Activated CD8-positive, alpha-beta memory T cell treated with anti-CD3 and anti-CD28 coated beads, Interleukin-2, amount 10 ng/mL, durations not matched to agents 7 days and 5 days (primary cell): Measurements from ENCODE around the gene ZNF93. TPM values are rescaled to one million over a fixed set of nuclear protein-coding genes. Genes with fewer than 3 reads are reported as not detected.
"Not testable (repeated sequence)": the region's sequence is repeated elsewhere in the genome, so short reads cannot be mapped to it uniquely, and the experiment has no call there.

ENCODE experiments used
- ATAC-seq: fragments of 150-1000 bp; cut with Tn5 transposase; one replicate; pipeline ENCODE4 v1.10.0; 2021; ENCODE audit warnings: moderate library complexity
- CTCF ChIA-PET: fragments of 350-600 bp; sonication (Branson Sonifier 250); formaldehyde crosslinking; loops from one replicate; lab custom pipeline; 2021; ENCODE audit warnings: antibody characterized with exemption; lab: Charles Lee
- DNase-seq: peaks from one replicate; pipeline ENCODE4 v3.0.0-alpha.2; 2020
- H3K27ac Mint-ChIP-seq: one replicate; pipeline ENCODE4 v1.8.0; 2021; ENCODE audit warnings: mild to moderate bottlenecking, mixed read lengths
- H3K27me3 Mint-ChIP-seq: one replicate; pipeline ENCODE4 v1.8.0; 2021; ENCODE audit warnings: mixed read lengths
- H3K36me3 Mint-ChIP-seq: one replicate; pipeline ENCODE4 v1.8.0; 2021; ENCODE audit warnings: mild to moderate bottlenecking, mixed read lengths
- H3K4me1 Mint-ChIP-seq: one replicate; pipeline ENCODE4 v1.8.0; 2021; ENCODE audit warnings: mixed read lengths
- H3K4me3 Mint-ChIP-seq: one replicate; pipeline ENCODE4 v1.8.0; 2021; ENCODE audit warnings: mild to moderate bottlenecking, moderate library complexity, mixed read lengths
- H3K9me3 Mint-ChIP-seq: one replicate; pipeline ENCODE4 v1.8.0; 2022; ENCODE audit warnings: low read depth, mixed read lengths
- total RNA-seq, 2 experiments: library from RNA; stranded (reverse); gene quantifications; one replicate each; pipeline ENCODE4 v1.2.3, GENCODE V29; 2021

ZNF93 gene
- total RNA-seq: 10 to 100 TPM; 10.8 to 18.6 TPM

- H3K27ac Mint-ChIP-seq: peak within 1 kb of the TSS; percentile 97
- CTCF ChIA-PET: interaction anchor here (0.8 to 2.5 kb wide), 6 partner anchors 11 to 369 kb away, joined by 3 to 16 read pairs (median 4); partner anchors contain the start of genes ZNF253 and ZNF506
- peak; percentile 98 for ATAC-seq
- H3K4me3 Mint-ChIP-seq: peak within 1 kb of the TSS; percentile 88
- no peaks in the 10 kb centered on the region for H3K27me3 Mint-ChIP-seq
- DNase-seq: peak; percentile 97
- peaks cover 27% of the 10 kb centered on the region for H3K4me1 Mint-ChIP-seq
- H3K9me3 Mint-ChIP-seq: peaks cover 50% of the 10 kb centered on the region
- H3K36me3 Mint-ChIP-seq: peaks cover 77% of the 10 kb centered on the region
Measured at GRCh38 chr19:19900729-19901444, at the start of gene ZNF93. Gene ZNF93 (plus strand): TSS chr19:19900946. CDS start chr19:19901089, 143 bp downstream.

DNA sequence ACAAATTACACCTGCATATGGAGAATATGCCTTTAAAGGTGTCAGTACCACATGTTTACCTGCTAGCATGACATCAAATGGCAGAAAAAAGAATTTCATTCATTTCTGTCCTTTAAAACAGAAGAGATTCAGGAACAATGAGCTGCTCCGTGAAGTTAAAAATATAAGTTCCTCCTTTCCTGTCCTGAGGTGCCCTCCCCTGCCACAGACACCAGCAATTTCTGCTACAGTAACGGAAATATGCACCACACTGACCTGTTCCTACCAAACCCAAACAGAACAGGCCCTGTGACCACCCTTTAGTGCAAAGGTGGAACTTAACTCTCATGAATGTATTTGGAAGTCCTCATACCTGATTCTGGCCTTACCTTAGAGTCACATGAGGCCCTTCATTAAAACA lies 49.0 kb upstream of the ZNF93 start:
- CTCF ChIA-PET, DNase-seq, H3K27ac Mint-ChIP-seq, ATAC-seq, H3K27me3 Mint-ChIP-seq, H3K4me3 Mint-ChIP-seq, H3K4me1 Mint-ChIP-seq: not testable (repeated sequence)
- peaks cover 18% of the 10 kb centered on the region for H3K9me3 Mint-ChIP-seq
- peaks cover 25% of the 10 kb centered on the region for H3K36me3 Mint-ChIP-seq

DNA sequence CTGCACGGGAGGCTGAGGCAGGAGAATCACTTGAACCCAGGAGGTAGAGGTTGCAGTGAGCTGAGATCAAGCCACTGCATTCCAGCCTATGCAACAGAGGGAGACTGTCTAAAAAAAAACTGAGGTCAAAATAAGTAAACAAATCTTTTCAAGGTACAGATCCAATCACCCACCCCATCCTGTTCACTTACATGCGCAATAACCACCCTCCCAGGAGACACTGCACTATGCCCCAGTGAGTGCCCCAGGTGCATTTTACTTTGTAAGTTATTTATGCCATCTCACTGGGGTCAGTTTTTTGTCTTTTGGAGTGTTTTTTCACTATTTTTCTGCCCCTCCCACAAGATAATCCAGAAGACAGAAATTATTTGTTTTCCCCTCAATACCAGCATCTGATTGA lies 42.0 kb upstream of the ZNF93 start:
- Mint-ChIP-seq H3K27ac (no peak overlapping the region), H3K4me1 (peaks cover 10% of the 10 kb centered on the region), H3K9me3 (peaks cover 36% of the 10 kb centered on the region), H3K4me3 (no peak overlapping the region), H3K27me3 (no peaks in the 10 kb centered on the region), H3K36me3 (peaks cover 54% of the 10 kb centered on the region)
- no peak for ATAC-seq
- no peak for DNase-seq
- CTCF ChIA-PET: no interaction called here

GRCh38 chr19:19860756-19861390 lies 39.9 kb upstream of the ZNF93 start:
- Mint-ChIP-seq H3K4me3 (peak overlapping the region; percentile 76), H3K27ac (peak overlapping the region; percentile 80), H3K9me3 (peaks cover 24% of the 10 kb centered on the region), H3K27me3 (no peaks in the 10 kb centered on the region), H3K4me1 (peaks cover 8% of the 10 kb centered on the region), H3K36me3 (peaks cover 45% of the 10 kb centered on the region)
- DNase-seq (peak; percentile 69), ATAC-seq (peak; percentile 21)
- CTCF ChIA-PET: no interaction called here

DNA sequence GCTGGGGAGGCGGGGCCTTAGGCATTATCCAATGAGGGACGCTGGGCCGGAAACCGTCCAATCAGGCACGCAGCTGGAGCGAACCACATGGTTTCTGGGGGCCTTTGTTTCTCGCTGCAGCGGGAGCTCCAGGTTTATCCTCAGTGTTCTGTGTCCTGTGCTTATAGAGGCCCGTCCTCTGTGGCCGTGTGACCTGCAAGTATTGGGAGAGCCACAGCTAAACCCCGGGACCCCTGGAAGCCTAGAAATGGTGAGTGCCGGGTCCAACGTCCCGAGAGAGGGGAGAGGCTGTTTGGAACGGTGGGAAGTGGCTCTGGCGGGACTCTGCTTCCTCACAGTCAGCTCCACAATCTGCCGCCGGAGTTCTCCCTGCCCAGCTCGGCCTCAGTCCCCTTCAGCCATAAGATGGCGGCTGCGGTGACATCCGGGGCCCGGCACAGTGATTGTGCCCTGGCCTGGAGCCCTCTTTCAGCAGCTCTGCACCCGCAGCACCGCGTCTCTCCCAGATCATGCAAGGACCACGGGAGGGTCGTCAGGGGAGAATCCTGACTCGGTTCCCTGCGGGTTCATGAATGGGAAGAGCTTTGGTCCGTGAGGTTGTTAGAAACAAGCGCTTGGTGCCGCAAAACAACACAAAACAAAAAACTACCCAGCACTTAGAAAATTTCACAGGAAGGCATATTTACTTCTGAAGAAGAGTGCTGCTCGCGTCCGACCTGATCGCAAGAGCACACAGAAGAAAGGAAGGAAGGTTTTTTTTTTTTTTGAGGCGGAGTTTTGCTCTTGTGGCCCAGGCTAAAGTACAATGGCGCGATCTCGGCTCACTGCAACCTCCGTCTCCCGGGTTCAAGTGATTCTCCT lies 34.8 kb upstream of the ZNF93 start, which contains the start of gene ZNF253:
Gene ZNF253, plus strand, starts transcription at position 133 of the 861 bp plus-strand sequence. Its CDS starts 115 bp downstream, at position 248.
- peak; percentile 96 for ATAC-seq
- Mint-ChIP-seq H3K36me3 (peaks cover 41% of the 10 kb centered on the region), H3K27me3 (no peaks in the 10 kb centered on the region), H3K4me1 (peaks cover 22% of the 10 kb centered on the region), H3K9me3 (peaks cover 21% of the 10 kb centered on the region), H3K4me3 (peak within 1 kb of the TSS; percentile 99), H3K27ac (peak within 1 kb of the TSS; percentile 100)
- CTCF ChIA-PET: interaction anchor here (0.6 to 2.3 kb wide), 6 partner anchors 11 to 199 kb away, joined by 3 to 16 read pairs (median 4); partner anchors contain the start of genes ZNF506 and ZNF93
- peak; percentile 99 for DNase-seq

- Mint-ChIP-seq H3K9me3 (peaks cover 23% of the 10 kb centered on the region), H3K27me3 (no peaks in the 10 kb centered on the region)
Measured at GRCh38 chr19:19866611-19867248, 34.0 kb upstream of the ZNF93 start.

GRCh38 chr19:19870086-19870485 lies 30.7 kb upstream of the ZNF93 start:
- H3K9me3 Mint-ChIP-seq: peaks cover 22% of the 10 kb centered on the region

More at GRCh38 chr19:19866611-19867248, 34.0 kb upstream of the ZNF93 start:
- peak overlapping the region; percentile 99 for H3K4me3 Mint-ChIP-seq
- CTCF ChIA-PET: interaction anchor here (0.6 to 2.3 kb wide), 4 partner anchors 31 to 200 kb away, joined by 3 to 16 read pairs (median 6); partner anchors contain the start of genes ZNF506 and ZNF93
- DNase-seq: peak; percentile 83
- peaks cover 26% of the 10 kb centered on the region for H3K4me1 Mint-ChIP-seq
- peaks cover 45% of the 10 kb centered on the region for H3K36me3 Mint-ChIP-seq
- peak overlapping the region; percentile 100 for H3K27ac Mint-ChIP-seq
- ATAC-seq: peak; percentile 28

DNA sequence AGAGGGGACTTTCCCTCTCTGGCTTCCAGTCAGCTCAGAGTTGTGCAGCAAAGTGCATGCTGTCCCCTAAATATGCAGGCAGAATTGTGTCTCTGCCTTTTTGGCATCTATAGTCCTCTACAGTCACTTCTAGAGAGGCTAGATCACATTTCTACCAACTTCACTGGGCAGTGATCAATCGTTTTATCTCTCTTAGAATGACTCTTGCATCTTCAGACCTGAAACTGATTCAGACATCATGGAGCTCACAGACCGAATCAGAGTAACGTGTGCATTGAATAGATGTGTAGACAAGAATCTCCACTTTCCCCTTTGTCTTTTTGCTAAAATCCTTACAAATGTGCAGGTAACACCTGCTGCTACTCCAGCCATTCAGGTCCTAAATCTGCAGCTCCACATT lies 28.8 kb upstream of the ZNF93 start:
- peaks cover 80% of the 10 kb centered on the region for H3K36me3 Mint-ChIP-seq
- no peak for DNase-seq
- no peak for ATAC-seq
- peaks cover 40% of the 10 kb centered on the region for H3K4me1 Mint-ChIP-seq
- H3K9me3 Mint-ChIP-seq: peaks cover 32% of the 10 kb centered on the region
- CTCF ChIA-PET: interaction anchor here (1.3 kb wide), 1 partner anchor 86 kb away, joined by 3 read pairs; no protein-coding TSS in a partner anchor
- H3K4me3 Mint-ChIP-seq: no peak overlapping the region
- H3K27ac Mint-ChIP-seq: no peak overlapping the region
- no peaks in the 10 kb centered on the region for H3K27me3 Mint-ChIP-seq

More at GRCh38 chr19:19870086-19870485, 30.7 kb upstream of the ZNF93 start:
- Mint-ChIP-seq H3K36me3 (peaks cover 69% of the 10 kb centered on the region), H3K4me1 (peaks cover 42% of the 10 kb centered on the region)
- H3K27me3 Mint-ChIP-seq, DNase-seq, H3K4me3 Mint-ChIP-seq, H3K27ac Mint-ChIP-seq, CTCF ChIA-PET, ATAC-seq: not testable (repeated sequence)

- Mint-ChIP-seq H3K9me3 (peaks cover 39% of the 10 kb centered on the region), H3K27me3 (no peaks in the 10 kb centered on the region), H3K36me3 (peaks cover 80% of the 10 kb centered on the region), H3K27ac (no peak overlapping the region), H3K4me3 (no peak overlapping the region), H3K4me1 (peaks cover 27% of the 10 kb centered on the region)
- DNase-seq (no peak), ATAC-seq (no peak)
- CTCF ChIA-PET: no interaction called here
Measured at GRCh38 chr19:19873381-19873780, 27.4 kb upstream of the ZNF93 start.

DNA sequence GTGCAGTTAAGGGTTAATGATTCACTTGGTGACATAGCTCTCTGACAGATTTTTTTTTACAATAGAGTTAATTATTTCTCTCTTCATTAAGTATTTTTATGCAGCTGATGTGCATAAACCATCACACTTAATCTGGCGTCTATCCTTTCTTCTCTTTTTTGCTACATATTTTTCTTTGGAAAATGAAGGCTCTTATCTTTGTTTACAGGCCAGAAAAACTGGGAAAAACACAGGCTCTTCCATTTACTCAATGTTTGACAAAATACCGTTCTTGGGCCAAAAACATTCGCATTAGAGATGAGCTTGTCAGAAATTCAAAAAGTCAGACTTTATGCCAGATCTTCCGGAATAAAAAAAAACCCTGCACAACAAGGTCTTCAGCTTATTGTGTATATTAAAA lies 23.0 kb upstream of the ZNF93 start:
- Mint-ChIP-seq H3K4me1 (peaks cover 8% of the 10 kb centered on the region), H3K4me3 (no peak overlapping the region), H3K27ac (no peak overlapping the region), H3K36me3 (peaks cover 79% of the 10 kb centered on the region), H3K9me3 (peaks cover 23% of the 10 kb centered on the region), H3K27me3 (no peaks in the 10 kb centered on the region)
- no peak for DNase-seq
- ATAC-seq: no peak
- CTCF ChIA-PET: interaction anchor here (1.0 kb wide), 1 partner anchor 9 kb away, joined by 3 read pairs; no protein-coding TSS in a partner anchor

DNA sequence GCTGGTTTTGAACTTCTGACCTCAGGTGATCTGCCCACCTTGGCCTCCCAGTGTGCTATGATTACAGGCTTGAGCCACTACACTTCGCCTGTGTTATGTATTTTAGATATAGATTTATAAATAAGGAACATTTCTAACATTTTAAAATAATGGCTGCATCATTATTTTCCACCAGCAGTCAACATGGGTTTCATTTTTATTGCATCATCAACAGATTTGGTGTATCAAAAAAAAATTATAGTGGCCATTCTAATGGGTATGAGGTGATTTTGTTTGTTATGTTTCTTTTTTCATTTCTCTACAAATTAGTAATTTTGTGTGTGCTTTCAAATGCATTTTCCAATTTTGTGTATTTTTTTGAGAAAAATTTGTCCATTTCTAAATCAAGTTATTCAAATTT lies 16.2 kb upstream of the ZNF93 start:
- CTCF ChIA-PET: no interaction called here
- Mint-ChIP-seq H3K9me3 (peaks cover 22% of the 10 kb centered on the region), H3K4me3 (no peak overlapping the region), H3K27me3 (no peaks in the 10 kb centered on the region), H3K4me1 (no peaks in the 10 kb centered on the region), H3K36me3 (peaks cover 80% of the 10 kb centered on the region), H3K27ac (no peak overlapping the region)
- ATAC-seq (no peak), DNase-seq (no peak)
